CD4-positive, alpha-beta T cell treated with Interferon alpha-2 for 1 hour (primary cell): ENCODE results near the gene DNAJC4.
A peak's percentile ranks its signal among the peaks of the same experiment; 100 is the strongest.

Experiments used
- DNase-seq, 2 donors: peaks; one replicate each; pipeline ENCODE4 v3.0.0-alpha.2; 2020 to 2022

DNAJC4 gene

DNA sequence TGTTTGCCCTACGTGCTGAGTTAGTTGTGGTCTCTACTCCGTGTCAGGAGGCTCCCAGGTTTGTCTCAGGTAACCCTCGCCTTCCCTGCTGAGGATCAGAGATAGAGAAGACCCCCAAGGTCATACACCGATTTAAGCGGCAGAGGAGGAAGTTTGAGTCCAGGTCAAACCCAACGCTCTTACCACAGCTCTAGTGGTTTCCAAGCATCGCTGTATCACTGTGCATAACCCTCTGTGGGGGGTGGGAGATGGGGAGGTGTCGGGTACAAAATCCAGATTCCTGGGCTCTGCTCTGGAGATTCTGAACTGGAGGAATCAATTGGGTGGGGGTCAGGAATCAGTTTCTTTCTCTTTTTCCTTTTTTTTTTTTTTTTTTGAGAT, 627 bp downstream of the DNAJC4 start:
- no peak for DNase-seq

DNA sequence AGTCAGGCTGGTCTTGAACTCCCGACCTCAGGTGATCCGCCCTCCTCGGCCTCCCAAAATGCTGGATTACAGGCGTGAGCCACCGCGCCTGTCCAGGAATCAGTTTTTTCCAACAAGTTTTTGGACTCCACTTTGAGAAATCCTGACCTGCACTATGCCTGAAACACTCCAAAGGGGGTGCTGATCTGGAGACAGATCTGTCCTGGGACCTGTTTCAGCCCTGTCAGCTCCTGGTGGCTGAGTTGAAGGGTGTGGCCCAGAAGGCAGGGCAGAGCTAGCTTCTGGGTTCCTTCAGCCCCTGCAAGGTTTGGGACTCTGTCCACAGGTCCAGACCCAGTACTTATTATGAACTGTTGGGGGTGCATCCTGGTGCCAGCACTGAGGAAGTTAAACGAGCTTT, 1.2 kb downstream of the DNAJC4 start:
- no peak for DNase-seq

DNA sequence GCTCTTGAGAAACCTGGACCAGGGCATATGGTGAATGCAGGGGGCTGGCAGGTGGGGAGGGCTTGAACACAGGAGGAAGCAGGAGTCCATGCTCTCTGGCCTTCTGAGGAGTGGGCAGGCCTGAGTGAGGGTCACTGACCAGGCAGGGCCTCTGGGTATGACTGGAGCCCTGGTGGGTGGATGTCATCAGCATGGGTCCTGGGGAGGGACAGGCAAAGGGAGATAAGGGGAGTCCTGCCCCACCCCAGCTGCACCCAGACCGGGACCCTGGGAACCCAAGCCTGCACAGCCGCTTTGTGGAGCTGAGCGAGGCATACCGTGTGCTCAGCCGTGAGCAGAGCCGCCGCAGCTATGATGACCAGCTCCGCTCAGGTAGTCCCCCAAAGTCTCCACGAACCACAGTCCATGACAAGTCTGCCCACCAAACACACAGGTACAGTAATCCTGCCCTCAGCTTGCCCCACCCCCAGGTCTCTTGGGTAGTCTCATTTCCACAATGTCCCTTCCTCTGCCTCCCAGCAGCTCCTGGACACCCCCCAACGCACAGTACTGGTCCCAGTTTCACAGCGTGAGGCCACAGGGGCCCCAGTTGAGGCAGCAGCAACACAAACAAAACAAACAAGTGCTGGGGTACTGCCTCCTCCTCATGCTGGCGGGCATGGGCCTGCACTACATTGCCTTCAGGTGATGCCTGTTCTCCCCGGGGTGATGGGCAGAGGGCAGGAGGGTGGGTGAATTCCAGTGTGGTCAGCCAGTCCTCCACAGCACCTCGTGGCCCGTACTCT, 2.0 kb downstream of the DNAJC4 start:
- DNase-seq: no peak

DNA sequence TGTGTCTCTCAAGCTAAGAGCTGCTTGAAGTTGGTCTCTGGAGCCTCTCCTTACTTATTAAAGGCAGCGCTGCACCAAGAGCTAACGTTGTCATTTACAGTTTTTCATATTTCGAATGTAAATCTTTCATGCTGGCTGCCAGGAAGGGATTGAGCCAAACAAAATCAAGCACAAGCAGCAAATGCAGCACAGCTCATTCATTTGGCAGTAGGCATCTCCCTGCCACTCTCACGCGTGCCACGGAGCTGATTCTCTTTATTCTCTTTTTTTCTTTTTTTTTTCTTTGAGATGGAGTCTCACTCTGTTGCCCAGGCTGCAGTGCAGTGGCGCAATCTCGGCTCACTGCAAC, 2.6 kb downstream of the DNAJC4 start:
- no peak for DNase-seq

DNA sequence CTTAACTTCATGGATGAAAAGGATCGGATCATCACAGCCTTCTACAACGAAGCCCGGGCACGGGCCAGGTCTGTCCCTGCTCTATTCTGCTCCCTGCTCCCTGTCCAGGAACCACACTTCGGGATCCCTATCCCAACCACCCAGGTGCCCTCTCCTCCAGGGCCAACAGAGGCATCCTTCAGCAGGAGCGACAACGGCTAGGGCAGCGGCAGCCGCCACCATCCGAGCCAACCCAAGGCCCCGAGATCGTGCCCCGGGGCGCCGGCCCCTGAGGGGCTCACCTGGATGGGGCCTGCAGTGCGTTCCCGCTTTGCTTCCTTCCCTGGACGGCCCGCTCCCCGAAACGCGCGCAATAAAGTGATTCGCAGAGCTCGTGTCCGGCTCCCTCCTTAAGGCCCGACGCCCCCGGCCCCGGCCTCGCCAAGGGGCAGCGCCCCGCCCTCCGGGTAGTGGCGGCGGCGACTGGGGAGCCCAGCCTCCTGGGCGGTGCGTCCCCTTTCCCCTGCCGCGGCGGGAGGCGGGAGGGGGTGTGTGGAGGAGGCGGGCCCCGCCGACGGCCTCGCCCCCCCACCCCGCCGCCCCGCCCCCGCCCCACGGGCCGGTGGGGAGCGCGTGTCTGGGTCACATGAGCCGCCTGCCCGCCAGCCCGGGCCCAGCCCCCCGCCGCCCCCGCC, 3.7 kb downstream of the DNAJC4 start, which contains the start of gene VEGFB:
Gene VEGFB (plus strand): TSS at position 672 of the 674 bp plus-strand sequence. CDS start 250 bp downstream, outside the sequence.
- DNase-seq: peak; percentile 76 to 86

DNA sequence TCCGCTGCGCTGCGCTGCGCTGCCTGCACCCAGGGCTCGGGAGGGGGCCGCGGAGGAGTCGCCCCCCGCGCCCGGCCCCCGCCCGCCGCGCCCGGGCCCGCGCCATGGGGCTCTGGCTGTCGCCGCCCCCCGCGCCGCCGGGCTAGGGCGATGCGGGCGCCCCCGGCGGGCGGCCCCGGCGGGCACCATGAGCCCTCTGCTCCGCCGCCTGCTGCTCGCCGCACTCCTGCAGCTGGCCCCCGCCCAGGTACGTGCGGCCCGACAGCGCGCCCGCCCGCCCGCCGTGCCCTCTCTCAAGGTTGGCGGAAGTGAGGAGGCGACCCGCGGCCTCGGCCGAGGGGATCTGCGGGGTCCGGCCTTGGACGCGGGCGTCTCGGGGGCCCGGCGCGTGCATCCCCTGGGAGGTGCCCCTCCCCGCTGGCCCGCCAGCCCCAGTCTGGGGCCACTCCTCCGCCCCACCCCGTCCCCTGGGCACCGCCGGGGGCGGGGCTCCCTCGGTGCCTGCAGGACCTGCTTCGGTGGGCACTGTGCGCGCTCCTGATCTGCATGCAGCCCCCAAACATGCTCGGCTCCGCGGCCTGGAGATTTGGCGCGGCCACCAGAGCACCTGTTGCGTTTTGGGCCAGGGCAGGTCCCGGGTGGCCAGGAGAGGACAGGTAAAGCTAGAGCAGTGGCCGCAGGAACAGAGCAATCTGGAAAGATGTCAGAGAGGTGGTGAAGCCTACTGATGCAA, 4.5 kb downstream of the DNAJC4 start:
- DNase-seq: peak; percentile 30 to 55

DNA sequence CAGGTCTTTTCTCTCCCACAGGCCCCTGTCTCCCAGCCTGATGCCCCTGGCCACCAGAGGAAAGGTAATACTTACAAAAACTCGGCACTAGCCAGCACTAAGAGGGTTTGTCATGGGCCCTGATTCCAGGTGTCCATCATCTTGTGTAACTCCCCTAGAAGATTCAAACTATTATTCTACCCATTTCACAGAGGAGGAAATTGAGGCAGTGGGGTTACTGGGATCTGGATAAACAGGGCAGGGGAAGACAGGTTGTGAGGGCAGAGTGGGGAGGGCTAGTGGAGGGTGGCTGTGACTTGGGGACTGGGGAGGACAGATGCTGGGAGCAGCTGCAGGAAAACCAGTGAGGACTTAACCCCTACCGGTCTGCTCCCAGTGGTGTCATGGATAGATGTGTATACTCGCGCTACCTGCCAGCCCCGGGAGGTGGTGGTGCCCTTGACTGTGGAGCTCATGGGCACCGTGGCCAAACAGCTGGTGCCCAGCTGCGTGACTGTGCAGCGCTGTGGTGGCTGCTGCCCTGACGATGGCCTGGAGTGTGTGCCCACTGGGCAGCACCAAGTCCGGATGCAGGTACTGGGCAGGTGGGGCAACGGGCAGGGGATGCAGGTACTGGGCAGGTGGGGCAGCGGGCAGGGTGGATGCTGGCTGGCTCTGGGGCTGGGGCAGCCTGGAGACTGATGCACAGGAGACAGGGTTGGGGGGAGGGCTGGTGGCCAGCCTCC, 5.3 kb downstream of the DNAJC4 start:
- DNase-seq: no peak

DNA sequence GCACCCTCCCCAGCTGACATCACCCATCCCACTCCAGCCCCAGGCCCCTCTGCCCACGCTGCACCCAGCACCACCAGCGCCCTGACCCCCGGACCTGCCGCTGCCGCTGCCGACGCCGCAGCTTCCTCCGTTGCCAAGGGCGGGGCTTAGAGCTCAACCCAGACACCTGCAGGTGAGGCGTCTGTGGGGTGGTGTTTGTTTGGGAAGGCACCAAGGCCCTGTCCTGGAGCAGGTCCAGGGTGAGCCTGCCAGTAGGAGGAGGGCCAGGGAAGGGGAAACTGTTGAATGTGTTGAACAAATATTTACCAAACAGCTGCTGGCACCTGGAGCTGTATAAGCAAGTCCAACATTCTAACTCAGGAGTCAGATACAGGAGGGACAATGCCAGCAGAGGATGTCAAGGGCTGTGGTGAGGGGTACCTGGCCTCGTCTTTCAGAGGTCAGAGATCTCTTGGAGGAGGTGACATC, 7.2 kb downstream of the DNAJC4 start:
- no peak for DNase-seq

DNA sequence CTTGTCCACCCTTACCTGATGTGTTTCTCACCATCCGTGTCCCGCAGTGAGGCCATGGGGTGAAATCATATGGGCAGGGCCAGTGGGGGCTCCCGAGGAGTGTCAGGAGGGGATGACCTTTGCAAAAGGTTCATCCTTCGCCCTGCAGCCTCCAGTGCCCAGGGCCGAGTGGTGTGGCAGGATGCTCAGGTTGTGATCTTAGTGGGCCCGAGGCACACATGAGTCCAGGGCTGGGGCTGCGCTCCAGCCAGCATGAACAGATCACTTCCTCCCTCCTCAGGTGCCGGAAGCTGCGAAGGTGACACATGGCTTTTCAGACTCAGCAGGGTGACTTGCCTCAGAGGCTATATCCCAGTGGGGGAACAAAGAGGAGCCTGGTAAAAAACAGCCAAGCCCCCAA, 7.7 kb downstream of the DNAJC4 start:
- DNase-seq: no peak

DNA sequence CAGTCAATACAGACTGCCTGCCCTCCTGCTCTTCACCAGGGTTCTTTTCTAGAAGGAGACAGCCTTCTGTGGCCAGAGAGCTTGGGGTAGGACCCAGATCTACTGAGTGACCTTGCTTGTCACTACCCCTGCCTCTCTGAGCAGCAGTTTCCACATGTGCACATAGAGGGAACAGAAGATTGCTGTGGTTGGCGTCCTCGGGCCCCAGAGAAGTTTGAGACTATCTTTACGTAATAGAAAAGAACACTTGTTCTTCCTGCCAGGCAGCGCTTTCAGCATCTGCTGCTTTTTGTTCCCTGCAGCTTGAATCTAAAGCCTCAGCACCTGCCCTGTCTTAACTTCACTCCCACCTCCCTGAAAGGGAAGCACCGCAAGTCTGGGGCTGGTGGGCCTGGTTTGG, 8.7 kb downstream of the DNAJC4 start:
- DNase-seq: no peak

DNA sequence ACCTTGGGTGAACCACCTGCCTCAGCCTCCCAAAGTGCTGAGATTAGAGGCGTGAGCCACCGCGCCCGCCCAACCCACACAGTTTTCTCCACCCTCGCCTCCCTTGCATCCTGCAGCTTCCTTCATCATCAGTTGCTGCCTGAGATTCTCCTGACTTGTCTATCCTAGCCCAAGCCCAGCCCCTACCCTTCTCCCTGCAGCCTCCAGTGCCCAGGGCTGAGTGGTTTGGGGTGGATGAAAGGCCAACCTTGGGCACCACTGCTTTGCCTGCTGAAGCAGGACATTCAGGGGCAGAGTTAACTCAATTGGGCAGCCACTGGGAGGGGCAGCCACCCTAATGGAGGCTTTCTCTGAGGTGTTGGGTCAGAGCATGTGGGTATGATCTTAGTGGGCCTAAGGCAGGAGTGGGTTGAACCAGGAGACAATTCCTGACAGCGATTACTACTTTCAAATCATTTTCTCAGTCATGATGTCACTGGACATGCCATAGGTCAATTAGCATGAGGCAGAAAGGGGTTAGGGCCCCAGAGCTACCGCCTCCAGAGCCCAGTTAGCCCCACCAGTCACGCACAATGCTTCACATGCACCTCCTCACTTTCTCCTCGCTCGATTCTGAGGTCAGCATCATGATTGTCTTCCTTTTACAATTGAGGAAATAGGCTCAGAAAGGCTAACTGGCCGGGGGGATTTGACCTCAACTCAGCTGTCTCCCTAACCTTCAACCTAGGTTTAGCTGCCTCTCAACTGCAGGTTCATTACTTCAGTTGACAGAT, 9.5 kb downstream of the DNAJC4 start:
- DNase-seq: peak in 1 of 2 donors; percentile 80

DNA sequence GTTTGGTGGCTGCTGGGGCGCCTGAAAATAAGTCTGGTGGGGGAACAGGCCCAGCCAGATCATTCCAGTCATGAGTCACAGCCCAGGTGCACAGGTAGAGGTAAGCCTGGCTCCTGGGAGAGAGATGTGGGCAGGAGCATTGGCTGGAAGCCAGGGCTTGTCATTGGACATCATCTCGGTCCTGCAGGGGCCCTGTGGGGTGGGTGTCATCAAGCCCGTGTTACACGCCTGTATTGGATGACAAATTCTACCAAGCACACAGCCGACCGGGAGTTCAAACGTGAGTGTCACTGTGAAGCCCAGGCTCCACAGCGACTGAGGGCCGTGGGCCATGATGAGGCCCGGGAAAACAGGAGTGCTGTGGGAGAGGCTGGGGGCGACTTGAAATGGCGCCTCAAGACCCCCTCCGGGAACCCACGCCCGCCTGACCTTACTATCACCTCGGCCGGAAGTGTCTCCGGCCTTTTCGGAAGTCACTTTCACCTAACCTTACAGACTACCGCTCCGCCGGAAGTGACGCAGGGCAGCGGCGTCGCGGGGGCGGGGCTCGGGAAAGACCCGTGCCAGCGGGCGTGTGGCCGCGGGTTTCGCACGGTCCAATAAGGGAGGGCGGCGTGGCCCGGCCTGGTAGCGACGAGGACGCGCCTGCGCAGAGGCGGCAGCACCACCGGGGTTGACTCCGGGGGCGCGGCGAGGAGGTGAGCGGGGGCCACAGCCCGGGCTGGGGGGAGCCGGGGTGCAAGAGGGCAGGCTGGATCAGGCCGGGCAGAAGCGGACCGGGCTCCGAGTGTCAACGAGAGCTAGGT, 10.3 kb downstream of the DNAJC4 start, which contains the start of gene FKBP2:
Gene FKBP2 (plus strand): TSS at position 661 of the 806 bp plus-strand sequence. CDS start 1,293 bp downstream, outside the sequence.
- peak; percentile 99 for DNase-seq

DNA sequence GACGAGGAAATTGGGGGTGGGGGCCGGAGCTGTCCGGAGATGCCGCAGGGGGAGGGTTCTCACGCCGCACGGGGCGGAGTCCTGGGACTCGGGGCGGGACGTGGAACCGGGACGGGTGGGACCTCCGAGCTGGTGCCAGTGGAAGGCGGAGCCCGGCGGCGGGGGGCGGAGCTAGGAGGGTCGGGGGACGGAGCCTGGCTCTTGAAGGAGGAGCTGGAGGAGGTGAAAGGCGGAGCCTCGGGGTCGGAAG, 10.8 kb downstream of the DNAJC4 start:
- peak in 1 of 2 donors; percentile 100 for DNase-seq

DNA sequence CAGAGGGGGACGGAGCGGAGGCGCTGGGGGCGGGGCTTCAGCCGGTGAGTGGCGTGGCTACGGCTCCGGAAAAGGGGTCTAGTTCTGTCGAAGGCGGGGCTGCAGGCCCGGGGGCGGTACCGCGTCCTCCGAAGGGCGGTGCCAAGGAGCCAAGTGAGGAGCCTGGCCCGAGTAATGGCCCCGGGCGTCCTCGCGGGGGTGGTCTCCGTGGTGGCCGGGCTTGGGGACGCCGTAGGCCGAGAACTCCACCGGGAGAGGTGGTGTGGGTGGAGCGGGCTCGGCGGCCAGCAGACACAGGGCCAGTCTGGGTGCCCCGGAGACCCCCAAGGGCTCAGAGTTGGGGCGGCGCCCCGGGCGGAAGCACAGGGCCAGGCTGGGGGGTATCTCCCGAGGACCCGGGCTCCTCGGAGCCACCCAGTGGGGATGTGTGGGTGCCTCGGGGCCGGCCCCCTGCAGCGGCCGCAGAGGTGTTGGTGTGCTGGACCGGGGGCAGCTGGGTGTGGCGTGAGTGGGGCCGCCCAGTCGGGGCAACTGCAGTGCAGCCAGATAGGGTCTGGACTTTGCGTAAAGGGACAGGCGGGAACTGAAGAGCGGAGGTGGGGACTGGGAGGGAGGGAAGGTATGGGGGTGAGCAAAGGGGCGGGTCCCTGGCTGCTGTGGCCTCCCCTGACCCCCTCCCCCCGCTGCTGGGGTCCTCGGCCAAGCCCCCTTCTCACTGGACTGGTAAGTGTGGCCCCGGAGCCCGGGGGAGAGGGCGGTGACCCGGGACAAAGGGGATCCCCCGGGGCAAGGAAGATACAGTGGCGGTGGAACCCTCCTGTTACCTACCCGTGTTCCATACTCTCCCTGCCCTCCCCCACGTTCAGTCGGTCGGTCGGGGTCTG, 11.4 kb downstream of the DNAJC4 start:
- peak; percentile 24 to 100 for DNase-seq

DNA sequence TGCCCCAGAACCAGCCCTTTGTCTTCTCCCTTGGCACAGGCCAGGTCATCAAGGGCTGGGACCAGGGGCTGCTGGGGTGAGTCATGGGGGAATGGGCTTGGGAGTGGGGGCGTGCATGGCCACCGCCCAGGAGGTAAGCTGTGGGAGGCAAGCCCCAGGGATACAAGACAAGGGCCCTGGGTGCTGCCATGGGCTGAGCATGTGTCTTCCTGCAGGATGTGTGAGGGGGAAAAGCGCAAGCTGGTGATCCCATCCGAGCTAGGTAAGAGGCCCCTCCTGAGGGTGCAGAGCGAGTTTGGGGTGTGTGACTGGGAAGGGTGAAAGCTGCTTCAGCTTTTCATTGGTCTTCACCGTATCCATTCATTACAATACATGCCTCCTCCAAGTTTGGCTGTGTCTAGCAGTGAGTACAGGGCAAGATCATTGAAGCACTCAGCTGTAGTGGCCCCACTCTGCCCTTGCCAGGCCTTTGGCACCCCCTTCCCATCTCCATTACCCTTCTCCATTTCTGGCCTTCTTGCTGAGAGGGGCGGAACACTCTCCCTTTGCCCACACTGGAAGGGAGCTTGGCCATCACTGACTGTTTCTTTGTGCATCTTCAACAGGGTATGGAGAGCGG, 13.0 kb downstream of the DNAJC4 start:
- no peak for DNase-seq

DNA sequence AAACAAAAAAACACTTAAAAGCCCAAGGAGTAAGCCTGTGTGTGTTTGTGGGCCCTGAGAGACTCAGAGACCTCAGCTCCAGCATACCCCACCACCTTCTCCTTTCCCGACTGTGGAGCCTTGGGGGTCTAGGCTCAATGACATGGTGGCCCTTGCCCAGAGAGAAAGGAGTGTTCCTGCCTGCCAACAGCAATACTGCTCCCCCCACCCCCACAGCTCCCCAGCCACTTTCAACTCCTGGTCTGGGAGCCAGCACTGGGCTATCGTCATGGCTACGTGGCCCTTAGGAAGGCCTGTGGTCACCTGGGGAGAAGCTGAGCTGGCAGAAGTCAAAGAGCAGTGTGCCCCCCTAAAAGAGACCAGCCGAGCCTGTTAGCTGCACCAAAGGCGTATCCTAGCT, 13.8 kb downstream of the DNAJC4 start:
- DNase-seq: no peak

DNA sequence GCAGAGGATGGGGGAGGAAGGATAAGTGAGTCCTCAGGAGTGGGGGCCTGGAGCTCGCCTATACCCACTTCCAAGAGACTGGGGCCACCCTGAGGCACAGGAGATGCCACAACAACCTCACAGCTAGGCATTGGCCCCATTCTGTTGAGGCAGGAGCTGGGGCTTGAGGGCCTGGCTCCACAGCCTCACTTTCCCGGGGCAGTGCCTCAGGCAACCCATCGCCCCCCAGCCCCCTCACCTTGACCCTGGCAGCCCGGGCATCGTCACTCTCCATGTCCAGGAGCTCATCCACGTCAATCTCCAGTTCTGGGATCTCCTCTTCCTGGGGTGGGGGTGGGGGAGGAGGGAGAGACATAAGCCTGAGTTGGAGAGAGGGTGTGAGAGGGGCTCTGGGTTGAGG, 14.6 kb downstream of the DNAJC4 start:
- no peak for DNase-seq

DNA sequence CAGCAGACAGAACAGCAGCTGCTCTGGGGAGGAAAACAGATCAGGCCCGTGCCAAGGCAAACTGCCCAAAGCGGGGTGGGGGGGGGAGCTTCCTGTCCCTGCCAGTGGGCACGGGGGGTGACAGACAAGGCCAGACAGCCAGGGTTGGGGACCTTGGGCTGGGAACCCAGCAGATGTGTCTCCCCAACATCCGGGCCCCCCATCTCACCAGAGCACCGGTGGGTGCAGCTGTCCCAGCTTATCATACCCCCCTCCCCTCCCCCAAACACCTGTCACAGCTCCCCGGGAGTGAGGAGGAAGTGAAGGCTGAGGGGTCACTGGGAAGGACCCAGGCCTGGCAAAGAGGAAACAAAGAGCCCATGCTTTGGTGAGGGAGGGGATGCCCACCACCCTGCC, 15.1 kb downstream of the DNAJC4 start:
- DNase-seq: peak; percentile 40 to 59

DNA sequence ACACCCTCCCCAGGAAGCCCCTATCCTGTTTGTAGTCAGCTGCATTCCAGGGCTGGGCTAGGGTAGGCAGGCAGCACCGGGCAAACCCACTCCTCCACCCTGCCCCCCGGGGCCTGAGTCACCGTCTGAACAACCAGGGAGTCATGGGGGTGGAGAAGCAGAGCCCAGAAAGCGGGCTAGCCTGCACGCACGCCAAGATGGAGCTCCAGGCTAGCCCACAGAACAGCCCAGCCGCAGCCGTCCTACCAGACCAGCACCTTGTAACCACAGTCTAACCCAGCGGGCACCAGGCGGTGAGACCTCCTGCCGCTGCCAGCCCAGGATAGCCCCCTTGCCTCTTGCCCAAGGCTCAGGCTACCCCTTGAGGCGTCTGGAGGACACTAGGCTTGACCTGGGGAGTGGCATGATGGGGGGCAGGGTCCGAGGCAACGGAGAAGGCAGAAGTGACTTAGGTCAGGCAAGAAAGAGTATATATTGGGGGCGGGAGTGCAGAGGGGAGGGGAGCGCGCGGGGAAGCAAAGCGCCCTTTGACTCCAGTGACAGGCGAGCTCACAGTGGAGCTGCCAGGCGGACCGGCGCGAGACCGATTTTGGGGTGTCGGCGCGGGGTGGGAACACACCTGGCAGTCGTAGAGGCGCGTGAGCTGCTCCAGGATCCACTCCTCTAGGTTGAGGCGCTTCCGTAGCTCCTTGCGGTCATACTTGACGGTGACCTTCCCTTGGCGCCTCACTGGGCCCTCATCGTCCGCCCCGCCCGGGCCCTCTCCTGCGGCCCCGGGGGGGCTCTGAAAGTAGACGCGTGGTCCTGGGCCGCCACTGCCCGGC, 15.7 kb downstream of the DNAJC4 start:
- DNase-seq: peak; percentile 61 to 63
